ENCODE data around the gene OLIG2.

Gene OLIG2

DNA sequence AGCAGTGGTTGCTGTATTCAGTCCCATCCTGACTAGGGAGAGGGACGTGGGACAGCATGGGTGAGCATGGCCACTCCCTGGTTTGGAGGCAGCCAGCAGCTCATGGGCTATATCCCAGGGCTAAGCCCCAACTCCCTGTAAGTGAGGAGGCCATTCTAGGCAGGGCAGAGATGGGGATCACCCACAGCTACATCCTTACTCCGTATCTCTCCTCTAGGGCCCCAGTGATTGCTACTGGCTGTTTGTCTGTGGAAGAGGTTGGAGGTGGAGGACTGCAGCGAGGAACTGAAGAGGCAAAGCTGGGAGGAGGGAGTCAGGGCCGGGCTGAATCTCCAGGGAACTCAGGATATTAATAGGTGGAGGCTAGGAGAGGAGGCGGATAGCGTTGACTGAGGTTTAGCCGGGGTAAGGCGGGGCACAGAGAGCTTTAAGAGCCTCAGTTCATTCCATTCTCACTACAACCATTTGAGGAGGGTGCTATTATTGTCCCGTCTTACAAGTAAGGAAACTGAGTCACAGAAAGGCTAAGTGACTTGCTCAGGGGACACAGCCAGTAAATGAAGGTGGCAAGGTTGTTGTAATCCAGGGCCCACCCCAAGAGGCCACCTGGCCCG is 6.8 kb downstream of the OLIG2 start:
- TF ChIP-seq, protein P1, sequence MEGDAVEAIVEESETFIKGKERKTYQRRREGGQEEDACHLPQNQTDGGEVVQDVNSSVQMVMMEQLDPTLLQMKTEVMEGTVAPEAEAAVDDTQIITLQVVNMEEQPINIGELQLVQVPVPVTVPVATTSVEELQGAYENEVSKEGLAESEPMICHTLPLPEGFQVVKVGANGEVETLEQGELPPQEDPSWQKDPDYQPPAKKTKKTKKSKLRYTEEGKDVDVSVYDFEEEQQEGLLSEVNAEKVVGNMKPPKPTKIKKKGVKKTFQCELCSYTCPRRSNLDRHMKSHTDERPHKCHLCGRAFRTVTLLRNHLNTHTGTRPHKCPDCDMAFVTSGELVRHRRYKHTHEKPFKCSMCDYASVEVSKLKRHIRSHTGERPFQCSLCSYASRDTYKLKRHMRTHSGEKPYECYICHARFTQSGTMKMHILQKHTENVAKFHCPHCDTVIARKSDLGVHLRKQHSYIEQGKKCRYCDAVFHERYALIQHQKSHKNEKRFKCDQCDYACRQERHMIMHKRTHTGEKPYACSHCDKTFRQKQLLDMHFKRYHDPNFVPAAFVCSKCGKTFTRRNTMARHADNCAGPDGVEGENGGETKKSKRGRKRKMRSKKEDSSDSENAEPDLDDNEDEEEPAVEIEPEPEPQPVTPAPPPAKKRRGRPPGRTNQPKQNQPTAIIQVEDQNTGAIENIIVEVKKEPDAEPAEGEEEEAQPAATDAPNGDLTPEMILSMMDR (IDR thresholded peaks at IDR 0.05; ENCODE audit: low read depth, low read length): no peak
- H3K4me3 ChIP-seq (ENCODE audit: low read depth, low read length): no peak overlapping the region

DNA sequence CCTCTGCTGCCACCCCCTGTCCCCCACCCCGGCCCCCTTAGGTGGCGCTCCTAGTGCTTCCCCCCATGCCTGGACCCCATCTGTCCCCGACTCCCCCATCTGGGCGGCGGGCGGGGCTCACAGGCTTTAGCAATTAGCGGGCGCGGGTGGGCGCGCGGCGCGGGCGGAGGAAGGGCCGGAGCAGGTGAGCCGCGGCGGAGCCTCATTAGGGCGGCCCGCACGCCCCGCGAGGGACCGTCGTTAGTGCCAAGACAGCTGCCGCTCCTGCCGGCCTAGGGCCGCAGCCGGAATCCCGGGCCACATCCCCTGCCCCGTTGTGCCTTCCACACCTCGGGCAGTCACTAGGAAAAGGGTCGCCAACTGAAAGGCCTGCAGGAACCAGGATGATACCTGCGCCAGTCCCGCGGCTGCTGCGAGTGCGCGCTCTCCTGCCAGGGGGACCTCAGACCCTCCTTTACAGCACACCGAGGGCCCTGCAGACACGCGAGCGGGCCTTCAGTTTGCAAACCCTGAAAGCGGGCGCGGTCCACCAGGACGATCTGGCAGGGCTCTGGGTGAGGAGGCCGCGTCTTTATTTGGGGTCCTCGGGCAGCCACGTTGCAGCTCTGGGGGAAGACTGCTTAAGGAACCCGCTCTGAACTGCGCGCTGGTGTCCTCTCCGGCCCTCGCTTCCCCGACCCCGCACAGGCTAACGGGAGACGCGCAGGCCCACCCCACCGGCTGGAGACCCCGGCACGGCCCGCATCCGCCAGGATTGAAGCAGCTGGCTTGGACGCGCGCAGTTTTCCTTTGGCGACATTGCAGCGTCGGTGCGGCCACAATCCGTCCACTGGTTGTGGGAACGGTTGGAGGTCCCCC is 7.6 kb downstream of the OLIG2 start:
- no peak overlapping the region for H3K4me3 ChIP-seq (ENCODE audit: low read depth, low read length)

DNA sequence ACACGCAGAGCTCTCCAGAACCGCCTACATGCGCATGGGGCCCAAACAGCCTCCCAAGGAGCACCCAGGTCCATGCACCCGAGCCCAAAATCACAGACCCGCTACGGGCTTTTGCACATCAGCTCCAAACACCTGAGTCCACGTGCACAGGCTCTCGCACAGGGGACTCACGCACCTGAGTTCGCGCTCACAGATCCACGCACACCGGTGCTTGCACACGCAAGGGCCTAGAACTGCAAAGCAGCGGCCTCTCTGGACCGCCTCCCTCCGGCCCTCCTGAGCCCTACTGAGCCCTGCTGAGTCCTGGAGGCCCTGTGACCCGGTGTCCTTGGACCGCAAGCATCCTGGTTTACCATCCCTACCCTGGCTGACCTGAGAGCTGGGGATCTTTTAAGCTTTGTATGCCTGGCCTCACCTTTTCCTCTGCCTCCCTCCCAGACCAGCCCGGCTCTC is 8.3 kb downstream of the OLIG2 start:
- TF ChIP-seq, protein P1 (IDR thresholded peaks at IDR 0.05; ENCODE audit: low read depth, low read length): no peak
- no peak overlapping the region for H3K4me3 ChIP-seq (ENCODE audit: low read depth, low read length)

More for the DNA sequence above, 7.6 kb downstream of the OLIG2 start:
- TF ChIP-seq, protein P1 (IDR thresholded peaks at IDR 0.05; ENCODE audit: low read depth, low read length): no peak

DNA sequence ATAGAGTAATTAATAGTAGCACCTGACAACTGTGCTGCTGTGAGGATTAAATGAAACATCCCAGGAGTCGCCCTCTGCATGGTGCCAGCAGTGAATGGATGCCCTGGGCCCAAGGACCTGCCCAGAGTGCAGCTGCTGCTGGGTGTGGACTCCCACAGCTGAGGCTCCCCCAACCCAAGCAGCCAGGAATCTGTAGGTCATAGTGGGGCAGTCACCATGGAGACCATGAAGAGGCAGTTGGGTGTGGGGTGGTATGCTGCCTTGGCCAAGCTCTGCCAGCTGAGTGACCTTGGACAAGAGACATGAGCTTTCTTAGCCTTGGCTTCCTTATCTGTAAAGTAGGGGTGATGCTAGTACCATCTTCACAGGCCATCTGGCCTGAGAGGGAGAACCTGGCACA is 9.4 kb downstream of the OLIG2 start:
- TF ChIP-seq, protein P1 (IDR thresholded peaks at IDR 0.05; ENCODE audit: low read depth, low read length): no peak
- H3K4me3 ChIP-seq (ENCODE audit: low read depth, low read length): no peak overlapping the region

DNA sequence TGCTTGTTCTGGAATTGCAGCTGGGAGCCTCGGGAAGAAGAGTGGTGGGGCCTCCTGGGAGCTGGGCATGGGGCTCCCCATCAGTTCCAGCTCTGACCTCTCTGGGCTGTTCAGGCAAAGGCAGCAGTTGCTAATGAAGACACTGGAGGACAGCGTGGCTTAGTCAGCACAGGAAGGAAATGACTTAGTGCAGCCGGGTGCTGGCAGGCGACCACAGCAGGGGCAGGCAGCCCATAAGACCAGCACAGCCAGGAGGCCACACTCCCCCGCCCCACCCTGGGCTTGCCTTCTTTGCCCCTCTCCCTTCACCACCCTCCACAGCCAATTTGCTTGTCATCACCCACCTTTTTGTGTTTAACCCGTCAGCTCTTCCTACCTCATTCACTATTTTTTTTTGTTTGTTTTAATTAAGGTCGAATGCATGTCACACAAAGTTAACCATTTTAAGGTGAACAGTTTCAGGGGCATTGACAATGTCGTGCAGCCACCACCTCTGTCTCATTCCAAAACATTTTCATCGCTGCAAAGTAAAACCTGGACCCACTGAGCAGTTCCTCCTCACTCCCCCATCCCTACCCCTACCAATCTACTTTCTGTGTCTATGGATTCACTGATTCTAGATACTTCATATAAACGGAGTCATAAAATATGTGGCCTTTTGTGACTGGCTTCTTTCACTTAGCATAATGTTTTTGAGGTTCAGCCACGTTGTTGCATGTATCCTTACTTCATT is 10.9 kb downstream of the OLIG2 start:
- TF ChIP-seq, protein P1 (IDR thresholded peaks at IDR 0.05; ENCODE audit: low read depth, low read length): no peak
- H3K4me3 ChIP-seq (ENCODE audit: low read depth, low read length): no peak overlapping the region

DNA sequence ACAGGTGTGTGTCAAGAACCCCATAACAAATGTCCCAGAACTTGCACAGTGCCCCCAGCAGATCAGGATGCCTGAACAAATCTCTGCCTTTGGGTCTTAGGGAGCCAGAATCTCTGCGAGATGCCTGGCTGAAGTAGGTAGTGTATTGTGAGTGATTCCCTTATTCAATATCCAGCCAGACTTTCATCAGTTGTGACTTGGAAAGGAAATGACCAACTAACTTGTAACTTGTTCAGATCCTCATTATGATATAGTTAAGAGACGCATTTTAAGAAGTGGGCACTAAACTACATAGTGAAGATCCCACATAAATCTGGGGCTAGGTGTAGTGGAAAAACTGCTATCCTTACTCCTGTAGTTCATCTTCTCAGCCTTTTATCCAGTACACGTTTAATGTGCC is 11.8 kb downstream of the OLIG2 start:
- TF ChIP-seq, protein P1 (IDR thresholded peaks at IDR 0.05; ENCODE audit: low read depth, low read length): no peak
- no peak overlapping the region for H3K4me3 ChIP-seq (ENCODE audit: low read depth, low read length)

Measured in WI38 (cell line).